Tibial artery (tissue), 4 donors: ENCODE measurements around the gene DERA.
"Not testable (repeated sequence)": the region's sequence is repeated elsewhere in the genome, so short reads cannot be mapped to it uniquely, and the experiment has no call there.

Source experiments
- DNase-seq, 2 donors: peaks; one replicate each; pipeline ENCODE4 v3.0.0-alpha.2; 2019
- H3K27ac ChIP-seq, 2 donors: fragments of 200-600 bp; sonication (generic) in 1 of 2; 1 replicate in 1 of 2; 2 replicates in 1 of 2; pipeline ENCODE4 v1.5.1; 2018 to 2019; ENCODE audit warnings: mild to moderate bottlenecking in 1 of 2
- H3K27me3 ChIP-seq, 2 donors: fragments of 200-600 bp; sonication (generic) in 1 of 2; one replicate each; pipeline versions ENCODE4 v1.5.1 to v1.6.0; 2016 to 2019
- H3K36me3 ChIP-seq, 3 donors: fragments of 200-600 bp; sonication (generic) in 2 of 3; one replicate each; pipeline ENCODE4 v1.5.1; 2016 to 2019; ENCODE audit warnings: mild to moderate bottlenecking in 2 of 3
- H3K4me1 ChIP-seq, 4 donors: fragments of 200-600 bp; sonication (generic) in 2 of 4; 1 replicate in 3 of 4; 2 replicates in 1 of 4; pipeline ENCODE4 v1.5.1; 2016 to 2019
- H3K4me3 ChIP-seq, 2 donors: fragments of 200-600 bp; sonication (generic) in 1 of 2; 1 replicate in 1 of 2; 2 replicates in 1 of 2; pipeline ENCODE4 v1.5.1; 2018 to 2019; ENCODE audit warnings: mild to moderate bottlenecking in 2 of 2
- H3K9me3 ChIP-seq, 3 donors: fragments of 200-600 bp; sonication (generic) in 1 of 3; one replicate each; pipeline ENCODE4 v1.5.1; 2016 to 2019
- CTCF ChIP-seq, 2 experiments: fragments of 200-600 bp in 1 of 2; fragments of 450-650 bp in 1 of 2; IDR thresholded peaks; one replicate each; pipeline ENCODE4 v1.5.1; 2017 to 2019; ENCODE audit warnings: antibody characterized with exemption in 2 of 2, mild to moderate bottlenecking in 1 of 2, moderate library complexity in 1 of 2
- intact Hi-C: fragments of 100-400 bp; cut with DNase I; formaldehyde crosslinking; loops from one replicate; pipeline ENCODE4 v1.15.0; 2023; ENCODE audit warnings: low total_unique reads

The DERA gene

DNA sequence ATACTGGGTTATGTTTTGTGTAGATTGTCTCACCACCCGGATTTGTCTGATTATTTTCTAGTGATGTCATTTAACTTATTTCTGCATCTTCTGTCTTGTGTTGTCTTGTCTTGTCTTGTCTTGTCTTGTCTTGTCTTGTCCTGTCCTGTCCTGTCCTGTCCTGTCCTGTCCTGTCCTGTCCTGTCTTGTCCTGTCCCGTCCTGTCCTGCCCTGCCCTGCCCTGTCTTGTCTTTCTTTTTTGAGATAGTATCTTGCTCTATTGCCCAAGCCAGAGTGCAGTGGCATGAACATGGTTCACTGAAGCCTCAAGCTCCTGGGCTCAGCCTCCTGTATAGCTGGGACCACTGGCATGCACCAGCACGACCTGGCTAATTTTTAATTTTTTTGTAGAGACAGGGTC is 25.6 kb downstream of the DERA start:
- Histone ChIP-seq H3K36me3 (peaks cover 0 to 5% (median 0%) of the 10 kb centered on the region in 3 donors), H3K27me3 (no peaks in the 10 kb centered on the region), H3K4me3 (no peak overlapping the region), H3K4me1 (peaks cover 0 to 3% (median under 1%) of the 10 kb centered on the region in 4 donors), H3K27ac (no peak overlapping the region), H3K9me3 (peaks cover 0 to 8% (median 6%) of the 10 kb centered on the region in 3 donors)
- no peak for TF ChIP-seq CTCF (IDR thresholded peaks at IDR 0.05)
- intact Hi-C loops: no loop called here
- DNase-seq: no peak

DNA sequence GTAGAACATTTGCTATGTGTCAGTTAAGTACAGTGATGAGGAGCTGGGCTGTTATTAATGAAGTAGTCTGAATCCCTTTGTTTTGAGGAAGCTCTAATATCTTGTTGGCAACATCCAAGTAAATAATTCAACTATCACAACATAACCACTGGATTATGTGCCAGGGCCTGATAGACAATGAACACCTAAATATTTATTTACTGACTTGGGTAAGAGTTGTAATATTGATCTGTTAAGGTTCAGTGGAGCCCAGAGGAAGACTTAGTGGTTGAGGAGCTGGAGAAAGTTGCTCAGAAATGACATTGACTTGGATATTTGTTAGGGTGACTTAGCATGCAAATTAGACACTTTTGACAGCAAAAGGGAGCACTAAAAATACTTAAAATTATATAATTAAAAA is 26.8 kb downstream of the DERA start:
- Histone ChIP-seq H3K4me1 (no peaks in the 10 kb centered on the region), H3K4me3 (no peak overlapping the region), H3K27me3 (no peaks in the 10 kb centered on the region), H3K9me3 (peaks cover 0 to 8% (median 6%) of the 10 kb centered on the region in 3 donors), H3K36me3 (peaks cover 0 to 5% (median 0%) of the 10 kb centered on the region in 3 donors), H3K27ac (no peak overlapping the region)
- intact Hi-C loops: no loop called here
- no peak for TF ChIP-seq CTCF (IDR thresholded peaks at IDR 0.05)
- no peak for DNase-seq

DNA sequence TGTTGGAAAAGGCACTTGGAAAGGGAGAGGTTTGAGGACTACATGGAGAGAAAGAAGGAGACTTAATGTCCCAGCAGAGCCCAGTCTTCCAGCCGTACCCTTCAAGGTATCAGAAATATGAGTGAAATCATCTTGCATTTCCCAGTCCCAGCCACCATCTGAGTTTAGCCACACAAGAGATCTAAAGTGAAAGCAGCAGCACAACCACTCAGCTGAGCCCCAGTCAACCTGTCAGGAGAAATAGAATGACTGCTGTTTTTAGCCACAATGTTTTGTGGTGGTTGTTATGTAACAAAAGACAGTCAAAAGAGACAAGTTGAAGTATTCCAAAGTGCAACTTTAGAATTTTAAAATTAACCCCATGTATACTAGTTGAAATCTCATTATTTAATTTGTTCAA is 28.0 kb downstream of the DERA start:
- Histone ChIP-seq H3K36me3 (peaks cover 0 to 5% (median 0%) of the 10 kb centered on the region in 3 donors), H3K27me3 (no peaks in the 10 kb centered on the region), H3K9me3 (peaks cover 0 to 8% (median 6%) of the 10 kb centered on the region in 3 donors), H3K4me1 (no peaks in the 10 kb centered on the region), H3K4me3 (no peak overlapping the region), H3K27ac (no peak overlapping the region)
- TF ChIP-seq CTCF (IDR thresholded peaks at IDR 0.05): no peak
- intact Hi-C loops: no loop called here
- DNase-seq: no peak

DNA sequence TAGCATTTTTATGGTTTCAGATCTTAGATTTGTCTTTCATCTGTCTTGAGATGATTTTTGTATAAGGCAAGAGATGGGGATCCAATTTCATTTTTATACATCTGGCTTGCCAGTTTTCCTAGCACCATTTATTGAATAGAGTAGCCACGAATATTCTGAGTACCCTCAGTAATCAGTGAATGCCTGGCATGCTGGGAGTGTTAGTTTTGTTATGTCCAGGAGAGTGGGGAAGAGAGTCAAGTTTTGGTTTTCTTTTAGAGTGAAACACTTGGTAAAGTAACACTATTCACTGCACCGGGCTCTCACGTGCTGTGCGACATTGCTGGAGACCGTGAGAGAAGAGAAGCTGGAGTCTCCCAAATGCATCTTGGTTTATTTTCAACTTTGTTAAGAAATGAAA is 31.3 kb downstream of the DERA start:
- DNase-seq: no peak
- H3K27ac ChIP-seq: no peak overlapping the region
- intact Hi-C loops: no loop called here
- peaks cover 0 to 8% (median 6%) of the 10 kb centered on the region in 3 donors for H3K9me3 ChIP-seq
- no peak overlapping the region for H3K4me3 ChIP-seq
- H3K4me1 ChIP-seq: no peaks in the 10 kb centered on the region
- H3K27me3 ChIP-seq: no peaks in the 10 kb centered on the region
- peaks cover 0 to 5% (median 0%) of the 10 kb centered on the region in 3 donors for H3K36me3 ChIP-seq
- no peak for TF ChIP-seq CTCF (IDR thresholded peaks at IDR 0.05)

DNA sequence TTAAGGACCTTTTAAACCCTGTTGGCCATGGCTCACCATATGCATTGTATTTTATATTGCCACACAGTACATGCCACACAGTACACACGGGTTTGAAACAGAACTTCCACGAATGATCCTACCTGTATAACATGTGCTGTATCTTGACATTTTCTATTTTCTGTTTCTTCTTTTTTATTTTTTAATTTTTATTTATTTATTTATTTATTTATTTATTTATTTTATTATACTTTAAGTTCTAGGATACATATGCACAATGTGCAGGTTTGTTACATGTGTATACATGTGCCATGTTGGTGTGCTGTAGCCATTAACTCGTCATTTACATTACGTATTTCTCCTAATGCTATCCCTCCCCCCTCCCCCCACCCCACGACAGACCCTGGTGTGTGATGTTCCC is 32.4 kb downstream of the DERA start:
- H3K36me3 ChIP-seq, intact Hi-C loops, H3K27me3 ChIP-seq, H3K9me3 ChIP-seq, H3K4me3 ChIP-seq, H3K27ac ChIP-seq, DNase-seq, H3K4me1 ChIP-seq: not testable (repeated sequence)

- intact Hi-C loops, DNase-seq, H3K9me3 ChIP-seq, H3K27me3 ChIP-seq, H3K27ac ChIP-seq, H3K4me3 ChIP-seq, H3K36me3 ChIP-seq, H3K4me1 ChIP-seq: not testable (repeated sequence)
Measured at GRCh38 chr12:15948461-15948860, 37.3 kb downstream of the DERA start.

GRCh38 chr12:15955281-15955680 is 44.1 kb downstream of the DERA start:
- Histone ChIP-seq H3K36me3 (peaks cover 6 to 18% (median 13%) of the 10 kb centered on the region in 3 donors), H3K27me3 (no peaks in the 10 kb centered on the region), H3K27ac (no peak overlapping the region), H3K4me3 (no peak overlapping the region), H3K4me1 (no peaks in the 10 kb centered on the region), H3K9me3 (no peaks in the 10 kb centered on the region)
- intact Hi-C loops: no loop called here
- no peak for DNase-seq
- TF ChIP-seq CTCF (IDR thresholded peaks at IDR 0.05): no peak
